NB4 (cell line): ENCODE data around the gene ANKS1B.

Source experiments
- DNase-seq: peaks from one replicate; pipeline ENCODE4 v3.0.0; 2010; ENCODE audit warnings: low read depth
- H3K4me3 ChIP-seq: one replicate; pipeline ENCODE4 v1.5.1; 2011; ENCODE audit warnings: mild to moderate bottlenecking, low read depth, low read length, moderate library complexity
- MYC ChIP-seq: IDR thresholded peaks from 2 replicates; pipeline ENCODE4 v1.6.1; 2011; ENCODE audit warnings: low read depth, low read length
- POLR2A ChIP-seq: IDR thresholded peaks from 2 replicates; pipeline ENCODE4 v1.6.1; 2011; ENCODE audit warnings: mild to moderate bottlenecking; ENCODE audit not compliant: insufficient read length; ENCODE audit errors: extremely low read depth
- TF ChIP-seq, protein P1 (sequence below): IDR thresholded peaks from one replicate; pipeline ENCODE4 v1.5.1; 2012; ENCODE audit warnings: low read depth, low read length
- TF ChIP-seq, protein P2 (sequence below): IDR thresholded peaks from 2 replicates; pipeline ENCODE4 v1.6.1; 2011; ENCODE audit warnings: low read depth, low read length

The ANKS1B gene

DNA sequence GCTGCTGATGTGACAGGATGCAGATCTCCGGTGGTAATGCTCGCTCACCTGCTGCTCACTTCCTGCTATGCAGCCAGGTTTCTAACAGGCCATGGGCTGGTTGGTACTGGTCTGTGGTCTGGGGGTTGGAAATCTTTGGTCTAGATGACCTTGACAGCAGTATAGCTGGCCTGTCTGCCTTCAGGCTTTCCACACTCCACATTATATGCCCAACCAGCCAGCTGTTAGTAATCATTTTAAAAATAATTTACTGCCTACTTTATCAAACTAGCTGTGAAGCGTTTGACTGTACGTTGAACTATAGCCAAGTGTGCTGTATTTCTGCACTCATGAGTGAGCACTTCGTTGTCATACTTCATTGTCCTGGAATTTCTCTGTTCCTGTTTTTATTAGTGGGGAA is 761.2 kb downstream of the ANKS1B start:
- TF ChIP-seq, protein P1, sequence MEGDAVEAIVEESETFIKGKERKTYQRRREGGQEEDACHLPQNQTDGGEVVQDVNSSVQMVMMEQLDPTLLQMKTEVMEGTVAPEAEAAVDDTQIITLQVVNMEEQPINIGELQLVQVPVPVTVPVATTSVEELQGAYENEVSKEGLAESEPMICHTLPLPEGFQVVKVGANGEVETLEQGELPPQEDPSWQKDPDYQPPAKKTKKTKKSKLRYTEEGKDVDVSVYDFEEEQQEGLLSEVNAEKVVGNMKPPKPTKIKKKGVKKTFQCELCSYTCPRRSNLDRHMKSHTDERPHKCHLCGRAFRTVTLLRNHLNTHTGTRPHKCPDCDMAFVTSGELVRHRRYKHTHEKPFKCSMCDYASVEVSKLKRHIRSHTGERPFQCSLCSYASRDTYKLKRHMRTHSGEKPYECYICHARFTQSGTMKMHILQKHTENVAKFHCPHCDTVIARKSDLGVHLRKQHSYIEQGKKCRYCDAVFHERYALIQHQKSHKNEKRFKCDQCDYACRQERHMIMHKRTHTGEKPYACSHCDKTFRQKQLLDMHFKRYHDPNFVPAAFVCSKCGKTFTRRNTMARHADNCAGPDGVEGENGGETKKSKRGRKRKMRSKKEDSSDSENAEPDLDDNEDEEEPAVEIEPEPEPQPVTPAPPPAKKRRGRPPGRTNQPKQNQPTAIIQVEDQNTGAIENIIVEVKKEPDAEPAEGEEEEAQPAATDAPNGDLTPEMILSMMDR, result no peak
- TF ChIP-seq MYC (no peak), POLR2A (no peak)
- TF ChIP-seq, protein P2, sequence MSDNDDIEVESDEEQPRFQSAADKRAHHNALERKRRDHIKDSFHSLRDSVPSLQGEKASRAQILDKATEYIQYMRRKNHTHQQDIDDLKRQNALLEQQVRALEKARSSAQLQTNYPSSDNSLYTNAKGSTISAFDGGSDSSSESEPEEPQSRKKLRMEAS, result no peak
- no peak overlapping the region for H3K4me3 ChIP-seq
- DNase-seq, result no peak

DNA sequence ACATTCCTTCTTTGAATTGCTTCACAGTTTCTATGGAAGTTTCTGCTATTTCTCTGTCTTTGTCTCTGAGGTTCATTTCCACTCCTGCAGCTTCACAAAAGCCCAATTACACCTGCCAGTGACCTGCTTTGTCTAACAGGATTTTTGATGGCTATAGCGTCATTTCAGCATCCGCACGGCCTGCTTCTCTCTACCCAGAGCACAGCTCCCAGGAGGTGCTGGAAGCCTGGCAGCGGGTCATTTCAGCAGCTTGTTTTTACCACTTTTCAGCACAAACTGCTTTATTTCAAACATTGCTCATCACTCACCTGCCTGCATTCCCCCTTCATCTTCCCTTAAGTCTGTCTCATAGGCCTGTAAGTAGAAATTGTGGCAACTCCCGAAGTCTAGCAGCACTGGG is 771.7 kb downstream of the ANKS1B start:
- no peak for DNase-seq
- TF ChIP-seq MYC (no peak), POLR2A (no peak)
- TF ChIP-seq, protein P2, result no peak
- TF ChIP-seq, protein P1, result no peak
- no peak overlapping the region for H3K4me3 ChIP-seq

DNA sequence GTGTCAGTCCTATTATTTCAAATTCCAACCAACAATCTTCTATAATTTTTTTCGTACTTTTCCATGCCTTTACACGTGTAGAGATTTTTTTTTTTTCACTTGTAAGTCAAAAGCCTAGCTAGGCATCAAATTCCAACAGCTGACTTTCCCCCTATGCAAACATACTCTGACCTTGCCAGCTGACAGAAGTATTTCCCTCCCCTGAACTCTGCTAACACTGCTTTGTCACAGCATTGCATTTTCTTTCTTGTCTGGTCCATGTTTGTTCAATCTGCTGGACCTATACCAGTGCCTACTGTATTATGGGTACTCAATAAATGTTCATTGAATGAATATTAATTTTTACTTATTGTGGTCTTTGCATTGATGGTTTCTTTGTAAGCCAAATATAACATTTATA is 772.5 kb downstream of the ANKS1B start:
- no peak for DNase-seq
- no peak overlapping the region for H3K4me3 ChIP-seq
- TF ChIP-seq, protein P2, result no peak
- TF ChIP-seq POLR2A, result no peak
- no peak for TF ChIP-seq MYC
- TF ChIP-seq, protein P1, result no peak

DNA sequence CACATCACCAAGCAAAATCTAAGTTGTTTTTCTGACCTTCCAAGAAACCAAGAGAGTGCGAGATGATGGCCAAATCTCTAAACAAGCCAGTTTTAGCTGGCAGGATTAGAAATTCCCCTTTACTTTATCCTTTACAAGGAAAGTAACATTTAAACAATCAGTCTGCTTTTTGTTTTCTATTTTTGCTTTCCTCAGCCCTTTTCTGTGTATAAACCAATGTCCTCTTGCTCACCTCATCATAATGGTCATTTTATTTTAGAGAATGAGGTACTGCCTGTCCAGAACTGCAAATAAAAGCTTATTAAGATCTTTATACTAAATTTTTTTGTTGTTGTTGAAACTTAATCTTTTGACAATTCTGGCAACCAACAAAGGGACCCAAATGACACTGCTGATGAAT is 779.6 kb downstream of the ANKS1B start:
- no peak overlapping the region for H3K4me3 ChIP-seq
- DNase-seq, result no peak
- TF ChIP-seq MYC, result no peak
- TF ChIP-seq, protein P2, result no peak

DNA sequence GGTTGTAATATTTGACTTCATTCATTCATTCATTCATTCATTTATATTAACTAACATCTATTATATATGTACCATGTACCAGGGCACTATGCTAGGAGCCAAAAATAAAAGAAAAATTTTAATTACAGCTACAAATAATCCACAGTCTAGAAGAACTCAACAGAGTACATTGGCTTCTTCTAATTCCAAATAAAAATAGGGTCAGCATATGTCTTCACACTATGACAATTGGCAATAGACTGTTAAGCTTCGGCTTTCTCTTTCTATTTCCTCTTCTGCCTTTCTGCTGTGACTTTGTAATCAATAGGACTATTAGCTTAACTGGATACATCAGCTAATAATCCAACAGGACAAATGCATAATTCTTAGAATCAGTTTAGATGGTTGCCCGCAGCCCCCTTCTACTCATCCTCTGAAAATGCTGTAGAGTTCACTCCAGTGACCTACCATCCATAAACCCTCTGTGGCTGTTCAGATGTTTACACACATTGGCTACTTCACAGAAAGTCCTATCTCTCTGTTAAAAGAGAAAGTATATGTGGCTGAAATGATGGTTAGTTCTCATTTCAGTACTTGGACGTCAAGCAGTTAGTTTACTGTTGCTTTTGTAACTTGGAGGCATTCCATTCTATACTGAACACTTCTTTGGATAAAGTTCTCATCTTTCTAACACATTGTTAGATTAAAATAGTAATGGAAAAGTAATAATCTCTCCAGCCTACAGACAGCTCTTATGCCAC is 782.7 kb downstream of the ANKS1B start:
- H3K4me3 ChIP-seq, result no peak overlapping the region
- no peak for DNase-seq
- TF ChIP-seq POLR2A (no peak), MYC (no peak)
- TF ChIP-seq, protein P2, result no peak
- TF ChIP-seq, protein P1, result no peak

DNA sequence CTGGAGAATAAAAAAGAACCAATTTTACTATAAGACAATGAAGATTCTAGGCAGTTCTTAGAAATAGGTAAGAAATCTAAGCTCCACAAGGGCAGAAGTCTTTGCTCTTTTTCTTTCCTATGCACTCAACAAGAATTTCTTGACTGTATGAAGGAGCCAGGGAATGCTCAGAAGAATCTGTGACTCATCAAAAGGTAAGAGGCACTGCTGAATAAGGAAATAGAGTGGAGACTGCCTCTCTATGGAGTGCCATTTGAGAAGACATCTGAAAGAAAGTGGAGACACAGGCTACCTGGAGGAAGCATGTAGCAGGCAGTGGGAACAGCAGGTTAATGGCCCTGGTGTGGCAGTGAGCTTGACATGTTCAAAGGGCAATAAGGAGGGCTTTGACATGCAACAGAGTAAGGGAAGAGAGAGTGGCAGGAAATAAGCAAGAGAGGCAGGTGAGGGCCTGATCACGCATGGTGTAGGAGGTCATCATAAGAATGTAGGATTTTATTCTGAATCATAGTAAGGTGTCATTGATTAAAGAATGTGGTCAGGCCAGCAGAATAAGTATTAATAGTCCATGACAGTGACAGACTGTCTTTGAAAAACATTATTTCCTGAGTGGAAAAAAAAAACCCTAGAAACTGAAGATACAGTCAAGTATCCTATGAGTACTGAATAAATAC is 783.9 kb downstream of the ANKS1B start:
- no peak overlapping the region for H3K4me3 ChIP-seq
- no peak for TF ChIP-seq MYC
- DNase-seq, result no peak
